Umbilical cord (tissue), 2 donors: Measurements from ENCODE around the gene CLIC1. TPM values are rescaled to one million over a fixed set of nuclear protein-coding genes. Genes with fewer than 3 reads are reported as not detected.
A peak's percentile ranks its signal among the peaks of the same experiment; 100 is the strongest.
"Not testable (repeated sequence)": the region's sequence is repeated elsewhere in the genome, so short reads cannot be mapped to it uniquely, and the experiment has no call there.

Source experiments
- DNase-seq: peaks from one replicate; pipeline ENCODE4 v3.0.0-alpha.2; 2015; ENCODE audit warnings: low spot score
- total RNA-seq: library from RNA; depleted of rRNA; stranded (reverse); fragments of >200 nt; gene quantifications from one replicate; pipeline ENCODE4 v1.2.3, GENCODE V29; 2014; ENCODE audit warnings: low replicate concordance; ENCODE audit not compliant: insufficient read depth

The CLIC1 gene
- total RNA-seq, 1 donor from 2014 or later, result 203 TPM

DNA sequence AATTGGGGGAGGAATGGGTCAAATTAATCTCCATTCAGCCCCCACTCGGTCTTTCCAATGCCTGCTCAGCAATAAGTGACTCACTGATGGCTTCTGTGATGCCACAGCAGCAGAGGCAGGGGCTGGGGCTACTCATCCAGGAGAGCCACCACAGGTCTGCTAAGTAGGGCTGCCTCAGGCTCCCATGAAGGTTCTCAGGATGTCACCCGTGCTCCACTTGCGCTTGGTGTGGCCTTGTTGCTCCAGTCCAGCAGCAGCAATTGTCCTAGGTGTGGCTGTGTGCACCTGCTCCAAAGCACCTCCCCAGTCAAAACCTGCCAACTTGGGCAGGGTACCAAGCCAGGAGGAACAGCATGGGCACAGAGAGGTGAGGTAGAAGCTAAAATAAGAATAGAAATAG lies 14.2 kb downstream of the CLIC1 start:
- no peak for DNase-seq

DNA sequence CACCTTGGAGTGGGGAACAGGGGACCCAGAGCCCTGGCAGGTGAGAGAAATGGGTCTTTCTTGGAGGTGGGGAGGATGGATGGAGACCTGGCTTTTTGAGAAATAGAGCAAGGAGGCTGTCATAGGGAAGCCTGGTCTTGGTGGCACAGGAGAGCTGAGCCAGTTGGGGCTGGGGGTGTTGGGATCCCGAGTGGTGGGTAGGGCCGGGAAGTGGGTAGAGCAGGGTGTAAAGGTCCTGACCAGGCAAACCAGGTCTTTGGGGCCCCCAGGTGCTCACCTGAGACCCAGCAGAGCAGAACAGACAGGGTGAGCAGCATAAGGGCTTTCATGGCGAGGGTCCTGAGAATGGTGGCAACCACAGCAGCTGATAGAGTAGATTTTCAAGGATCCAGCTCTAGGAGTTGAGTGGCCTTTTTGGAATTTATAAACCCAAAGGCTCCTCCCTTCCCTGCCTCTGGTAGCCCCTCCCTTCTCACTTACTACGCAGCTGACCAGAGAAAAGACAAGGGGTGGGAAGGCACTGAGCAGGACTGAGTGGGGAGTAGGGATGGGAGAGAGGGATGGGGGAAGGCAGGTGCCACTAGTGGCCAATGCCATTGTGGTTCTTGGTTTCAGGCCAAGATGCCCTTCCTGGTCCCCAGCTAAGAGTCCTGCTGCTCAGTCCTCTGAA lies 14.8 kb downstream of the CLIC1 start, which contains the start of gene LY6G6C:
LY6G6C (minus strand) TSS at position 396 of the 670 bp plus-strand sequence; CDS start at position 329, 67 bp downstream.
- DNase-seq, result no peak

DNA sequence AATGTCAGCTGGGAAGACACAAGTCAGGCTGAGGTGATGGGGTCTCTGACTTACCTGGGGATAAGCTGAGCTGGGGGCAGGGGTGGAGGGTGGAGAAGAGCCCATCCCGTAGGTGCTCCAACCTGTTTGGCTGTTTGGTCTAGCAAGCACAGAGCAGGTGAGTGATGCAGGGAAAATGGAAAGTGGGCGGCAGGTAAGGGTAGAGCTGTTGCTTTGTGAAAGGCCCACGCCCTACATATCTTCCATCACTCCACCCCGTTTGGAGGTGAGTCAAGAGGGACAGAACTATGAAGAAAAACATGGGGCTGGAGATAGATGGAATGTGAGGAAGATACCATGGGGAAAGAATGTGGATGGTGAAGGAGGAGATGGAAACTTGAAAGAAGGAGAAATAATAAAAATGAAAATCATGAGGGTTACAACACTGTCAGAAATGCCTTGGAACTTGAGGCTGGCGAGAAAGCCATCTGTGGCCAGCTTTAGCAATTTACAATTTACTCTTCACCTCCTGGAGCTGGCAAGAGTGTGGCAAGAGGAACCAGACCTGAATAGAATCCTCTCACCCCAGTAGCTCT lies 16.0 kb downstream of the CLIC1 start:
- DNase-seq, result no peak

DNA sequence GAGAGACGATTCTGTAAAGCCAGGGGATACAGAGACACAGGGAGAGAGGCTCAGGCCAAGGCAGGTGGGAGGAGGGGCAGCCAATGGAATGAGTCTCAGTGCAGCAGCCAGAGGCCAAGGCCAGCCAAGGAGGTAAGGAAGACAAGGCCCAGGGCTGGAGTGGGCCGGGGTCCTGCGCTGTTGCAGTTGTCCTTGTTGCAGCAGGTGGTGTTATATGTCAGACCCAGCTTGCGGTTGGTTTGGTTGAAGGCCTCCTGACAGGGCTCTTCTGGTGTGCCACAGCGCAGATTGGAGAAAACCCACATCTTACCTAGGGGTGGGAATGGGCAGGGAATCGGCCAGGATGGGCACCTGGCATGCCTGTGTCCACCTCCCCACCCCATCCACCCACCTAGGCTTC lies 17.3 kb downstream of the CLIC1 start:
- DNase-seq, result no peak

DNA sequence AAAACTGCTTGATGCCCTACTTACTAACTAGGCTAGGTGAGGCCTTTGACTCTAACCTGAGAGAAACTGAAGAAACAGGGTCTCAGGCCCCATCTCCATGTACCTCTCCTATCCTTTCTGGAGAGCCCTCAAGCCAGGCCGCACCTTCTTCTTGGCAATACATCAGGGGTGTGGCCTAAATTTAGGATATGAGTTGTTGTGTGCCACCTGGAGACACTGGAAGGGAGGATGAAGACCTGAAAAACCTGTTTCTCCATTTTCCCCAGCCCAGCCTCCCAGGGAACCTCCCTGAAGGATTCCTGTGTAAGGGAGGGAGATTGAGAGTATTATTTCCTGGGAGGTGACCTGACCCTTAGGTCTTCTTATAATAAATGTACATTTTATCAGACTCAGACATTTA lies 18.1 kb downstream of the CLIC1 start:
- no peak for DNase-seq

DNA sequence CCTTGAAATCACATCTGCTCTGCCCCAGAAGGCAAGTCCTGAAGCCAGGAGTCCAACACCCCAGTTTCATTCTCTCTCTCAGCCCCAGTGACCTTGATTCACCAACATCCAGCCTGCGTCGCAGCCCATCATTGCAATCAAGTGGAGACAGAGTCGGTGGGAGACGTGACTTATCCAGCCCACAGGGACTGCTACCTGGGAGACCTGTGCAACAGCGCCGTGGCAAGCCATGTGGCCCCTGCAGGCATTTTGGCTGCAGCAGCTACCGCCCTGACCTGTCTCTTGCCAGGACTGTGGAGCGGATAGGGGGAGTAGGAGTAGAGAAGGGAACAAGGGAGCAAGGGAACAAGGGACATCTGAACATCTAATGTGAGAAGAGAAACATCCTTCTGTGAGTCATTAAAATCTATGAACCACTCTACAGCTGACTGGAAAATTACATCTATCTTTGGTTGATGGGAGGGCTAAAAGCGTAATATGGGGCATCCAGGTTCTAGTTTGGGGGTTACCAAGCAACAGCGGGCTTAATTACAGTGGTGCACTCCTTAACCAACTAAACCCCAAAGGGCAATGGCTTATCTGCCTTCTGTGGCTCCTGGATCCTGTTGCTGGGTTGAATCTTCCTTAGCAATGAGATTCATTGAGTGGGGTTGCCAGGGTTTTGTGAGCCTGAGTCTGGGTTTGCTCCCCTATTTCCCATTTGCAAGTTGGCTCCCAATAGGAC lies 18.7 kb downstream of the CLIC1 start:
- DNase-seq, result no peak

DNA sequence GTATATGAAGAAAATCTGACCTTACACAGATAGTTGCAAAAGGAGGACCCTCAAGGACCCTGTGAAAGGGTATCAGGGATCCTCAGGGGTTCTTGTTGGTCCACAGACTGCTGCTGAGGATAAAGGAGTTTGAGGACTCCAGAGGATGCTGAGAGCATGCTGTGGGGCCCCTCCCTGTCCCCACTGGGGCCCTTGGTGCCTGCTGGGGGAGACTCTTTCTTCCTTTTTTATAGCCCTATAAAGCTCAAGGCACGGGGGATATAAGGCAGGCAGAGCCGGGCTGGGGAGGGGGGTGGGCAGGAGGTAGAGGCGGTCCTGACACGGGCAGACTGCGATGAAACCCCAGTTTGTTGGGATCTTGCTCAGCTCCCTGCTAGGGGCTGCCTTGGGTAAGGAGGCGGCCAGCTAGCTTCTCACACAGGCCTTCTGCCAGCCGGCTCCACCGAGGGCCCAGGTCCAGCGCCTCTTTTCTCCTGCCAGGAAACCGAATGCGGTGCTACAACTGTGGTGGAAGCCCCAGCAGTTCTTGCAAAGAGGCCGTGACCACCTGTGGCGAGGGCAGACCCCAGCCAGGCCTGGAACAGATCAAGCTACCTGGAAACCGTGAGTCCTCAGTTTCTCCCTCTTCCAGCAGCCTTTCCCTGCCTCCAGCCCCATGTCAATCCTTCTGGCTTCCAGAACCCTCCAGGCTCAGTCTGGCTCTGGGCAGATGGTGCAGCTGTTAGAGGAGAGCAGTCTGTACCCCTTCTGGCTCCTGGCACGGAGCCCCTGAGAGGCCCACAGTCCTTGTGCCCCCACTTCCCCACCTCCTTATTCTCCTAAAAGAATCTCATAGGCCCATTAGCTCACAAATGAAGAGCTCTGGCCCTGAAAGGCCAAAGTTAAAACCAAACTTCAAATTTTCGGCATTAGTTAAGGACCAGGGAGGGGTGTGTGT lies 21.0 kb downstream of the CLIC1 start, which contains the start of gene LY6G6D:
LY6G6D (plus strand) TSS at position 327 of the 937 bp plus-strand sequence; CDS start at position 335, 8 bp downstream.
- DNase-seq, result peak; percentile 71

DNA sequence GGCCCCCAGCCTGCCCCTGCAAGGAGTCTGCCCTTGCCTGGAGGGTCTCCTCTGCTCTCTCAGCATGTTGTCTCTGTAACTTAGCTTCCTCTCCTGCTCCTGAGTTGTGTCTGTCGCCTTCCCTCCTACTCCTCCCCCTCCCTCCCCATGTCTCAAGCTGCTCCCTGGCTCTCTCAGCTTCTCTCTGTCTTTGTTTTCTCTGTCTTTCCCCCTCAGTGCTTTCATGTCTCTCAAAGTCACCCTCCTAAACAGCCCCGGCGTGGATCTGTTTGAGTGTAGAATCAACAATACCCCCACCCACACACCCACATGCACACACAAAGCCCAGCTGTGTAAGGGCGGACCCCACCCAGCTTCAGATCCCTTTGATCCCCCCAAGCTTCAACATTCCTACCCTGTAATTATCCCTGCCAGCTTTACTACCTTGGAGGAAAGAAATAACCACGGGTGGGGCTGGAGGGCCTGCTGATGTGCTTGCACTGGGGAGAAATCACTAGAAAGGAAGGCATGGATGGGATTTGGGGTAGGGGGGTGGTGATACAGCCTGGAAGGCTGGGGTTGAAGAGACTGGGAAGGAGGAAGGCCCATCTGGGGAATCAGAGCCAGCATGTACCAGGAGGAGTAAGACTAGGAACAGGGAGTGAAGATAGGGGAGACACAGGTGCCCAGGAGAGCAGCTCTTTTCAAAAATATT lies 22.2 kb downstream of the CLIC1 start:
- peak; percentile 58 for DNase-seq

DNA sequence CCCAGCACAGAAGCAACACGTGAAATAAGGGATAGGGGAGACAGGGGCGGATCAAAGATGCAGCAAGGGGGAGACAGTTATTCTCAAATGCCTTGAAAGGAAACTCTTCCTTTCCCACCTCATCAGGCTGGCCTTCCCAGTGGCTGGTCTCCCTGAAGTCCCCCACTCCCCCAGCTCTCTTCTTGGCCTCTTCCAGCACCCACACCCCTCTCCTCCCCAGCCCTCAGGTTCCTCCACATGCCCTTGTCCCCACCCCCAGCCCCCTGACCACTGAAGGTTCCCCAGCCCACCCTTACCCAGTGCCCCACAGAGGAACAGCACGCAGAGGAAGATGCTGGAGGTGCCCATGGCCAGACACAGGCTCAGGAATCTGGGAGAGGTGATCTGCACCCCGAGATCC lies 22.9 kb downstream of the CLIC1 start:
- no peak for DNase-seq

DNA sequence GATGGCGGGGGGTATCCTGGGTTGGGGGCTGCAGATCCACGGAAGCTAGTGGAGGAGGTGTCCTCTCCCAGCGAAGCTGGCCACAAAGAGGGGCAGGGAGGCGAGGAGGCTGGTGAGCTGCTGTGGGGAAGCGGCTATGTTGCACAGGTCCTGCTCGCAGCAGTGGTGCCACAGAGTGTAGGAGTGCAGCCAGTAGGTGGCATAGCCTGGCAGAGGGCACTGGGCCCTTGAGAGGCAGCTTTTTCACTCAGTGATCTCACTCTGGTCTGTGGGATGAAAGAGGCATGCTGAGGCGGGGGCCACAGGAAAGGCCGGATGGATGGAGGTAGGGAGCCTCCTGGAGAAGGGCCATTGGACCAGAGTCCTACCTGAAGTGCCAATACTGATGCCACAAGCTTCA lies 24.0 kb downstream of the CLIC1 start:
- DNase-seq, result no peak

DNA sequence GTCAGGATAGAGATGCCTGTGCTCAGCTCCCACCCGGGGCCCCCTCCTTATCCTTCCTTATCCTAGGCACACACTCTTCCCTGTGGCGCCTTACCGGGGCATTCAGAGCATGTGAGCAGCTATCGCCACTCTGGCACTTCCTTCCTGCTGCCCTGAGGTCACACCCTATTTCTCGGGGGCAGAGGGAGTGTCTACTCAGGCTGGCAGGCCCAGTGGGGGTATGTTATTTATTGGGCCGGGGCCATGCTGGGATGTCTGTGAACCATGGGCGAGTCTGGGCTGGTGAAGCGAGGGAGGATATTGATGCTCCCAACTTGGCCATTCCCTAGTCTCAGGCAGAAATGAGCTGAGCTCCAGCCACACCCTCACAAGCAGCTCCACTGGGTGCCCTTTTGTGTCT lies 25.1 kb downstream of the CLIC1 start:
- DNase-seq, result no peak

DNA sequence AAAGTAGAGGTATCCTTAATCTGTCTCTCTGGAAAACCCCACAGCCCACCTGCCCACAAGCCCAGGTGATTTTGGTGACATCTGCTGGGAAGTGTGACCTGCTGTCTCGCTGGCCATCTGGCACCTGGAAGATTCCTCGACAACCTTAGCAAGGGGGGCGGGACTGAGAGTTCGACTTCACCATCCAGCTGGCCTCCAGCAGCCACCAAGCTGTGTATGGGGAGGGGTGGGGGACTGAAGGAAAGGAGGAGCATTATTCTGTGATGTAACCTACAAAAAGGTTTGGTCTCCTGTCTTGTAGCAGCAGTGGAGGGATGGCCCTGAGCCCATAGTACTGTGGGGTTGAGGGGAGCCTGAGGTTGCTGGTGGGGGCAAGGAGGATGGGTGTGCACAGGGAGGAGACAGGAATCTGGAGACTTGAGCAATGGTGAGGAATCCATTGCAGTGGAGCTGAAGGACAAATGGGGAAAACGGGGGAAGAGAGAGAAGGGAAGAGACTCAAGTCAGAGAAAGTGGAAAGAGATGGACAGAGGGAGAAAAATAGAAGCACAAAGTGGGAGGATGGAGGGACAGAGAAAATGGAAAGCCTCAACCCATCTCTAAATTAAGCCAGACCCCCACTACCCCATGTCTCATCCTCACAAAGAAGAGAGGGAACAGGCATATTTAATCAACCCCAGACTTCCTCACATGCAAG lies 25.7 kb downstream of the CLIC1 start:
- DNase-seq, result no peak

DNA sequence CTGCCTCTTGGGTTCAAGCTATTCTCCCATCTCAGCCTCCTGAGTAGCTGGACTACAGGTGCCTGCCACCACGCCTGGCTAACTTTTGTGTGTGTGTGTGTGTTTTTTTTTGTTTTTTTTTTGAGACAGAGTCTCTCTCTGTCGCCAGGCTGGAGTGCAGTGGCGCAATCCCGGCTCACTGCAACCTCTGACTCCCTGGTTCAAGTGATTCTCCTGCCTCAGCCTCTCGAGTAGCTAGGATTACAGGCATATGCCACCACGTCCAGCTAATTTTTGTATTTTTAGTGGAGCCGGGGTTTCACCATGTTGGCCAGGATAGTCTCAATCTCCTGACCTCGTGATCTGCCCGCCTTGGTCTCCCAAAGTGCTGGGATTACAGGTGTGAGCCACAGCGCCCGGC lies 27.2 kb downstream of the CLIC1 start:
- DNase-seq, result not testable (repeated sequence)

DNA sequence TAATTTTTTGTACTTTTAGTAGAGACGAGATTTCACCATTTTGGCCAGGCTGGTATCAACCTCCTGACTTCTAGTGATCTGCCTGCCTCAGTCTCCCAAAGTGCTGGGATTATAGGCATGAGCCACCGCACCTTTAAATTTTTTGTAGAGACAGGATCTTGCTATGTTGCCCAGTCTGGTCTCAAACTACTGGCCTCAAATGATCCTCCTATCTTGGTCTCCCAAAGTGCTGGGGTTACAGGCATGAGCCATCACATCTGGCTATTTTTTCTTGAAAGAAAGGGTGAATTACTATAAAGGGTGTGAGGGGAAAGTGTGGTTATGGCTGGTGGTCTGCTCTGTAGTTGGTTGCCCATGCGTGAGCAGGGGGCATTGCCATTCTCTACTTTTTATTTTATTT lies 28.1 kb downstream of the CLIC1 start:
- no peak for DNase-seq

DNA sequence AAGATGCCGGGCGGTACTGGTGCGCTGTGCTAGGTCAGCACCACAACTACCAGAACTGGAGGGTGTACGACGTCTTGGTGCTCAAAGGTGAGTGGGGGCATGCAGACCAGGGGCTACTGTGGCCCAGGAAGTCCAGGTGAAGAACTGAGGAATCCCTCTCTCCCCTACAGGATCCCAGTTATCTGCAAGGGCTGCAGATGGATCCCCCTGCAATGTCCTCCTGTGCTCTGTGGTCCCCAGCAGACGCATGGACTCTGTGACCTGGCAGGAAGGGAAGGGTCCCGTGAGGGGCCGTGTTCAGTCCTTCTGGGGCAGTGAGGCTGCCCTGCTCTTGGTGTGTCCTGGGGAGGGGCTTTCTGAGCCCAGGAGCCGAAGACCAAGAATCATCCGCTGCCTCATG lies 28.6 kb downstream of the CLIC1 start:
- no peak for DNase-seq

DNA sequence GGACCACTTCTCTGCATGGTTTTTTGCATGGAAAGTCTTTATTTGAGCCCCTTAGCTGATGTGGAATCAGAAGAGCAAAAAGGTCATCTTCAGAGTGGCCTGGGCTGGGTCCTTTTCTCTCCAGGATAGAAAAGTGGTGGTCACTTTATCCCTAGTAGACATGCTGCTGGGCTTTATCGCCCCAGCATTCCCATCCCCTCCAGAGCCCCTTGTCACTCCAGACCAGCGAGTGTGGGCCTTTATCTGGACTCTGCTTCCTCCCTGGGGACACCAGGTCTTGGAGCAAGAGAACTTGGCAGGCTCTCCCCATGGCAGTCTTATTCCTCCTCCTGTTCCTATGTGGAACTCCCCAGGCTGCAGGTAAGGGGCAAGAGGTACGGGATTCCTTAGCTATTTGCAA lies 29.7 kb downstream of the CLIC1 start, which contains the start of gene LY6G6F:
LY6G6F (plus strand) TSS at position 268 of the 400 bp plus-strand sequence; CDS start at position 309, 41 bp downstream.
- DNase-seq, result no peak

DNA sequence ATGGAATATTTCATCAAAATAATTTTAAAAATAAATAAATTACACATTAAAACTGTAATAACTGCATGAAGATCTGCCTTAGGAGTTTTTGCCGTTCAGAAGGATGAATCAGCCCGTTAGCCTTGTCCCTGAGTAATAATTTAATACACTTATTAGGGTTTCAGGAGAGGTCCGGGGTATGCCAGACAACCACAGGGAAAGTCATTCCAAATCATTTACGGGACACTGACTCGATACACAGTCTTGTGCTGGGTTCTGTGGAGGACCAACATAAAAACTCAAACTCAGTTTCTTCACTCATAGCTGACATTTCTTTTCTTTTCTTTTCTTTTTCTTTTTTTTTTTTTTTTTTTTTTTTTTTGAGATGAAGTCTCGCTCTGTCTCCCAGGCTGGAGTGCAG lies 30.4 kb downstream of the CLIC1 start:
- DNase-seq, result no peak

DNA sequence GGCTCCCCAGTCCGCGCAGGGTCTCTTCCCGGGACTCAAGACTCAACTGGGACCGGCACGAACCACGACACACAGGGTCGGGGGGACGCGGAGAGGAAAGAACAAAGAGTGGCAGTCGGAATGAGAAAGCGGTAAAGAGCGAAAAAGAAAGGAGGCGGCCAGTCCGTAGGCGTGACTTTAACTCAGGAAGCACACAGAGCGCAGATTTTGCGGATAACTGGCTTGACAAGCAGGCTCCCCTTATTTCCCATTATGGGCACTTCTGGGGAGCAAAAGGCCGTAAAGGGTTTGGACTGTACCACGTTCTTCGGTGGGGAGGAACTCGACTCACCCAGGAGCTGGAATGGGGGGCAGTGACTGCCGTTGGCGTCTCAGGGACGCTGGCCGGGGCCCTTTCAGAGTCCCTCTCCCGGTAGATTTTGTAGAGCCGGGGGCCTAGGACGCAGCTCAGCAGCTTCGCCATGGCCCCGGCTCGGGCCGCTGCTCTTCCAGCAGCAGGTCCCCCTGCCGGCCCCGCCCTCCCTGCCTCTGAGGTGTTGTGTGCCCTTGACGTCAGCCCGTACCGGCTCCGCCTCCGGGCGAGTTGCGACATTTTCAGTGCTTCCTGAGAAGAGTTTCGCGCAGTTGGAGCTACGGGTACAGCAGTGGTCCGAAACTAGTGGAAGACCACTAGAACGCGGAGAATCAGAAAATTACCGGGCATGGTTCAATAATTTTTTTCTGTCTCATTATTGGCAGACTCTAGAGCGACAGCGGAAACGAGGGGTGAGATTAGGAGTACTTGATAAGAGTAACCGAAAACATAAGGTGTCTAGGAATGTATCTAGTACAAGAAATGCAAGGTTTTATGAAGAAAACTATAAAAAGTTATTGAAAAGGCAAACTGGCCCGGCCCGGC lies 33.3 kb downstream of the CLIC1 start, which contains the start of gene ABHD16A:
ABHD16A (minus strand) TSS at position 506 of the 898 bp plus-strand sequence; CDS start at position 463, 43 bp downstream.
- peak; percentile 99 for DNase-seq

DNA sequence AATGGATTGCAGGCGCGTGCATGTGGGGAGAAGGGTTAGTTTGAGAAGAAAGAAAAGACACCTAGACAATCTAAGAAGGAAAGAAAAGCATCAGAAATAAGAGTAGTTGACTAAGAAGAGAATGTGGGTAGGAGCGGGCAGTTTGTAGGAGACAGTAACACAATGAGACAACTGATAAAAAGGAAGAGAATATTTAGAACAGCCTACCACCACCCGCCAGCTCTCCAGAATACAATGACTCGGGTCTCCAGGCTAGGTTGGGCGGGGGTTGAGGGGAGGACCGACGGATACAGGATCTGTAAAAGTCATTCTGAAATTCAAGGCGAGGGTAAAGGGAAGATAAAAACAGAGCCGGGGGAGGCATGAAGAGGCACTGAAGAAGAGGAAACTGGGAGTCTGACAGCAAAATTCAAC lies 33.9 kb downstream of the CLIC1 start:
- no peak for DNase-seq
